IMR-90 (cell line): ENCODE measurements around the gene KDM5B.

Source experiments
- CTCF ChIP-seq: conservative IDR thresholded peaks from 2 replicates; pipeline ENCODE4 v1.5.1; 2012; ENCODE audit warnings: mild to moderate bottlenecking, low read depth, low read length, improper control_type of control experiment
- MAFK ChIP-seq: IDR thresholded peaks from 2 replicates; pipeline ENCODE4 v1.6.1; 2012; ENCODE audit warnings: low read depth, low read length, improper control_type of control experiment
- POLR2A ChIP-seq: IDR thresholded peaks from 2 replicates; pipeline ENCODE4 v1.6.1; 2012; ENCODE audit warnings: mild to moderate bottlenecking, low read depth, low read length
- RFX5 ChIP-seq: IDR thresholded peaks from 2 replicates; pipeline ENCODE4 v1.8.0; 2012; ENCODE audit warnings: low read depth, mild to moderate bottlenecking, low read length, moderate library complexity

GRCh38 chr1:202856014-202856413 is 47.8 kb upstream of the KDM5B start:
- TF ChIP-seq CTCF (no peak), POLR2A (no peak), MAFK (no peak), RFX5 (no peak)
